GM19025 (cell line): ENCODE data around the gene CTU1.

Experiments used
- ATAC-seq: cut with Tn5 transposase; IDR thresholded peaks from one replicate; pipeline ENCODE4 v1.9.1; 2021; ENCODE audit warnings: mild to moderate bottlenecking, low read depth, moderate library complexity; ENCODE audit not compliant: unreplicated experiment

Gene CTU1

GRCh38 chr19:51107406-51108065 lies 673 bp downstream of the CTU1 start:
- no peak for ATAC-seq

- no peak for ATAC-seq
These were observed 4.3 kb downstream of the CTU1 start for GRCh38 chr19:51103926-51104341.

GRCh38 chr19:51102991-51103390 lies 5.2 kb downstream of the CTU1 start:
- ATAC-seq, result no peak

GRCh38 chr19:51101171-51101865 lies 6.9 kb downstream of the CTU1 start:
- ATAC-seq, result no peak

GRCh38 chr19:51100601-51101000 lies 7.6 kb downstream of the CTU1 start:
- ATAC-seq, result no peak

GRCh38 chr19:51099047-51099382 lies 9.2 kb downstream of the CTU1 start:
- no peak for ATAC-seq

GRCh38 chr19:51098365-51099046 lies 9.7 kb downstream of the CTU1 start:
- no peak for ATAC-seq

- no peak for ATAC-seq
These were observed 10.4 kb downstream of the CTU1 start for GRCh38 chr19:51097796-51098195.

- no peak for ATAC-seq
These were observed 11.0 kb downstream of the CTU1 start for GRCh38 chr19:51097166-51097738.

GRCh38 chr19:51096473-51097165 lies 11.6 kb downstream of the CTU1 start:
- ATAC-seq, result no peak

GRCh38 chr19:51094696-51095279 lies 13.4 kb downstream of the CTU1 start:
- no peak for ATAC-seq

- ATAC-seq, result no peak
These were observed 14.5 kb downstream of the CTU1 start for GRCh38 chr19:51093510-51094345.

- ATAC-seq, result no peak
These were observed 15.1 kb downstream of the CTU1 start for GRCh38 chr19:51093101-51093500.

GRCh38 chr19:51091895-51092873 lies 16.0 kb downstream of the CTU1 start:
- no peak for ATAC-seq

- no peak for ATAC-seq
These were observed 17.1 kb downstream of the CTU1 start for GRCh38 chr19:51091126-51091525.

GRCh38 chr19:51090471-51090870 lies 17.7 kb downstream of the CTU1 start:
- no peak for ATAC-seq

- no peak for ATAC-seq
These were observed 18.4 kb downstream of the CTU1 start for GRCh38 chr19:51089786-51090185.

- no peak for ATAC-seq
These were observed 21.9 kb downstream of the CTU1 start for GRCh38 chr19:51086153-51086850.
